IMR-90 (cell line): ENCODE measurements around the gene MYPOP. TPM values are rescaled to one million over a fixed set of nuclear protein-coding genes. Genes with fewer than 3 reads are reported as not detected.

Experiments used
- ATAC-seq: fragments of 200-7000 bp; cut with Tn5 transposase; 2 replicates; pipeline ENCODE4 v1.9.1; 2020; ENCODE audit warnings: low read depth, mild to moderate bottlenecking, moderate library complexity
- BruUV-seq: library from RNA; stranded (reverse); fragments of 400-500 nt; replicated peaks from 2 replicates; lab custom pipeline; 2021; lab: Mats Ljungman, UMichigan
- CTCF ChIA-PET: fragments of 300-600 bp; formaldehyde crosslinking; extraction: SDS; loops from one replicate; lab custom pipeline; 2021; ENCODE audit warnings: antibody characterized with exemption; lab: Yijun Ruan, JAX
- POLR2A ChIA-PET: fragments of 300-600 bp; sonication (Branson Sonifier 250); formaldehyde crosslinking; loops from one replicate; lab custom pipeline; 2022; ENCODE audit warnings: antibody characterized with exemption; ENCODE audit not compliant: unreplicated experiment; lab: Charles Lee
- DNase-seq: peaks from one replicate; pipeline ENCODE4 v3.0.0; 2013
- H2AFZ ChIP-seq: replicated peaks from 2 replicates; pipeline ENCODE3; 2013; ENCODE audit warnings: low read length, mild to moderate bottlenecking; ENCODE audit not compliant: poor library complexity
- H2AK5ac ChIP-seq: 2 replicates; pipeline ENCODE4 v1.6.1; 2013; ENCODE audit warnings: low read depth, low read length, inconsistent platforms
- H2AK9ac ChIP-seq: replicated peaks from 2 replicates; pipeline ENCODE3; 2013; ENCODE audit warnings: mild to moderate bottlenecking, low read depth, low read length, moderate library complexity; ENCODE audit not compliant: poor library complexity
- H2BK120ac ChIP-seq: 2 replicates; pipeline ENCODE4 v1.6.1; 2013; ENCODE audit warnings: low read depth, low read length, inconsistent platforms
- H2BK15ac ChIP-seq: 3 replicates; pipeline ENCODE4 v1.6.1; 2013; ENCODE audit warnings: low read depth, low read length, inconsistent platforms
- H2BK20ac ChIP-seq: 2 replicates; pipeline ENCODE4 v1.6.1; 2013; ENCODE audit warnings: low read depth, mild to moderate bottlenecking, inconsistent platforms, low read length, moderate library complexity
- H2BK5ac ChIP-seq: 2 replicates; pipeline ENCODE4 v1.6.1; 2013; ENCODE audit warnings: mild to moderate bottlenecking, low read depth, low read length, inconsistent platforms; ENCODE audit not compliant: poor library complexity, severe bottlenecking
- H3K14ac ChIP-seq: replicated peaks from 2 replicates; pipeline ENCODE4 v1.6.1; 2013; ENCODE audit warnings: low read depth, low read length, inconsistent platforms
- H3K18ac ChIP-seq: 2 replicates; pipeline ENCODE4 v1.6.1; 2013; ENCODE audit warnings: low read depth, low read length, control low read depth
- H3K23ac ChIP-seq: 2 replicates; pipeline ENCODE4 v1.6.1; 2013; ENCODE audit warnings: low read depth, low read length, inconsistent platforms
- H3K27ac ChIP-seq: 2 replicates; pipeline ENCODE4 v1.5.1; 2013; ENCODE audit warnings: mild to moderate bottlenecking, control low read depth, low read length; ENCODE audit not compliant: insufficient read depth
- H3K27me3 ChIP-seq: 2 replicates; pipeline ENCODE4 v1.6.1; 2013; ENCODE audit warnings: low read length; ENCODE audit not compliant: control insufficient read depth, insufficient read depth
- H3K36me3 ChIP-seq: 2 replicates; pipeline ENCODE4 v1.6.1; 2013; ENCODE audit warnings: low read length, mixed read lengths; ENCODE audit not compliant: control insufficient read depth, insufficient read depth
- H3K4ac ChIP-seq: 2 replicates; pipeline ENCODE4 v1.6.1; 2013; ENCODE audit warnings: low read depth, low read length, inconsistent platforms
- H3K4me1 ChIP-seq: 2 replicates; pipeline ENCODE4 v1.6.1; 2013; ENCODE audit warnings: low read length, mixed read lengths; ENCODE audit not compliant: control insufficient read depth, insufficient read depth
- H3K4me2 ChIP-seq: 2 replicates; pipeline ENCODE4 v1.6.1; 2013; ENCODE audit warnings: low read depth, mild to moderate bottlenecking, control low read depth, low read length, moderate library complexity
- H3K4me3 ChIP-seq: 2 replicates; pipeline ENCODE4 v1.5.1; 2013; ENCODE audit warnings: low read depth, mild to moderate bottlenecking, control low read depth, low read length, moderate library complexity; ENCODE audit not compliant: insufficient read depth
- H3K56ac ChIP-seq: 2 replicates; pipeline ENCODE4 v1.6.1; 2013; ENCODE audit warnings: low read length, inconsistent platforms; ENCODE audit not compliant: insufficient read depth; ENCODE audit errors: extremely low read depth
- H3K79me1 ChIP-seq, 2 experiments: 2 replicates each; pipeline ENCODE4 v1.6.1; 2013; ENCODE audit warnings: low read length in 2 of 2, inconsistent platforms in 1 of 2, low read depth in 1 of 2
- H3K9ac ChIP-seq: 2 replicates; pipeline ENCODE4 v1.6.1; 2013; ENCODE audit warnings: low read depth, low read length, control low read depth
- H3K9me1 ChIP-seq: 2 replicates; pipeline ENCODE4 v1.6.1; 2013; ENCODE audit warnings: low read length, inconsistent platforms; ENCODE audit not compliant: insufficient read depth
- H3K9me3 ChIP-seq: 2 replicates; pipeline ENCODE4 v1.6.1; 2013; ENCODE audit warnings: low read length; ENCODE audit not compliant: control insufficient read depth, insufficient read depth
- H4K20me1 ChIP-seq: 2 replicates; pipeline ENCODE4 v1.6.1; 2013; ENCODE audit warnings: low read length, inconsistent platforms; ENCODE audit not compliant: insufficient read depth
- H4K5ac ChIP-seq: 2 replicates; pipeline ENCODE4 v1.6.1; 2013; ENCODE audit warnings: mild to moderate bottlenecking, low read depth, low read length, control low read depth
- H4K8ac ChIP-seq, 2 experiments: 2 replicates each; pipeline ENCODE4 v1.6.1; 2013; ENCODE audit warnings: low read depth in 2 of 2, low read length in 2 of 2, control low read depth in 1 of 2, inconsistent platforms in 1 of 2
- H4K91ac ChIP-seq: 2 replicates; pipeline ENCODE4 v1.6.1; 2013; ENCODE audit warnings: low read depth, low read length, inconsistent platforms; ENCODE audit not compliant: insufficient read depth
- CEBPB ChIP-seq: IDR thresholded peaks from 2 replicates; pipeline ENCODE4 v1.6.1; 2012; ENCODE audit warnings: low read depth, low read length, improper control_type of control experiment
- CHD1 ChIP-seq: IDR thresholded peaks from 2 replicates; pipeline ENCODE4 v1.6.1; 2012; ENCODE audit warnings: low read depth, low read length, improper control_type of control experiment
- ELK1 ChIP-seq: fragments of 150-350 bp; IDR thresholded peaks from 2 replicates; pipeline ENCODE4 v1.6.1; 2016; ENCODE audit warnings: low read depth, mild to moderate bottlenecking, low read length, moderate library complexity, borderline replicate concordance
- MAZ ChIP-seq: IDR thresholded peaks from 2 replicates; pipeline ENCODE4 v1.6.1; 2012; ENCODE audit warnings: low read depth, mild to moderate bottlenecking, low read length, improper control_type of control experiment, moderate library complexity, borderline replicate concordance
- SMC3 ChIP-seq: fragments of 150-350 bp; IDR thresholded peaks from 2 replicates; pipeline ENCODE4 v1.6.1; 2016; ENCODE audit warnings: low read depth, mild to moderate bottlenecking, antibody characterized with exemption, low read length, moderate library complexity
- WGBS, 2 experiments: methylation state at CpG; one replicate each; pipeline versions ENCODE4 v1.1.5 to v1.1.7; 2013; ENCODE audit warnings: missing lambda C conversion rate in 2 of 2; ENCODE audit not compliant: insufficient read length in 1 of 2; ENCODE audit errors: extremely low coverage in 2 of 2; 5-methylcytosine and 5-hydroxymethylcytosine counted together
- dilution Hi-C: fragments of 300-500 bp; cut with HindIII; formaldehyde crosslinking; loops from one replicate; pipeline ENCODE4 v1.14.3; 2018; ENCODE audit warnings: low sequenced_read_pairs; ENCODE audit not compliant: unreplicated experiment
- in situ Hi-C: fragments of 300-500 bp; cut with MboI; formaldehyde crosslinking; loops from 3 replicates; pipeline ENCODE4 v1.14.3; 2019; ENCODE audit warnings: low sequenced_read_pairs, inconsistent platforms, mixed read lengths
- intact Hi-C: fragments of 100-400 bp; cut with micrococcal nuclease; formaldehyde crosslinking; loops from 2 replicates; pipeline ENCODE4 v1.10.0; 2022
- polyA plus RNA-seq, 3 experiments: library from polyadenylated mRNA; depleted of rRNA; stranded (reverse); fragments of >200 nt; gene quantifications; 2 replicates each; pipeline ENCODE4 v1.2.3, GENCODE V29; 2012; ENCODE audit warnings: low replicate concordance in 1 of 3
- total RNA-seq: library from RNA; depleted of rRNA; stranded (reverse); fragments of >200 nt; gene quantifications from 2 replicates; pipeline ENCODE4 v1.2.3, GENCODE V29; 2012
- TF ChIP-seq, protein P1 (sequence below): conservative IDR thresholded peaks from 2 replicates; pipeline ENCODE4 v1.5.1; 2012; ENCODE audit warnings: mild to moderate bottlenecking, low read depth, low read length, improper control_type of control experiment

The MYPOP gene
- total and polyA plus RNA-seq, 2 of the 4 experiments (the other 2 are of a cell fraction), result 0.36 to 2.8 TPM

- POLR2A ChIA-PET, result no interaction called here
Measured at GRCh38 chr19:45864629-45865082, 37.8 kb downstream of the MYPOP start.

More at GRCh38 chr19:45864629-45865082, 37.8 kb downstream of the MYPOP start:
- H3K18ac ChIP-seq, result no peak overlapping the region
- no peak overlapping the region for H2BK20ac ChIP-seq
- no peak for TF ChIP-seq MAZ
- TF ChIP-seq CHD1, result no peak
- TF ChIP-seq SMC3, result no peak
- TF ChIP-seq CEBPB, result no peak
- TF ChIP-seq, protein P1, sequence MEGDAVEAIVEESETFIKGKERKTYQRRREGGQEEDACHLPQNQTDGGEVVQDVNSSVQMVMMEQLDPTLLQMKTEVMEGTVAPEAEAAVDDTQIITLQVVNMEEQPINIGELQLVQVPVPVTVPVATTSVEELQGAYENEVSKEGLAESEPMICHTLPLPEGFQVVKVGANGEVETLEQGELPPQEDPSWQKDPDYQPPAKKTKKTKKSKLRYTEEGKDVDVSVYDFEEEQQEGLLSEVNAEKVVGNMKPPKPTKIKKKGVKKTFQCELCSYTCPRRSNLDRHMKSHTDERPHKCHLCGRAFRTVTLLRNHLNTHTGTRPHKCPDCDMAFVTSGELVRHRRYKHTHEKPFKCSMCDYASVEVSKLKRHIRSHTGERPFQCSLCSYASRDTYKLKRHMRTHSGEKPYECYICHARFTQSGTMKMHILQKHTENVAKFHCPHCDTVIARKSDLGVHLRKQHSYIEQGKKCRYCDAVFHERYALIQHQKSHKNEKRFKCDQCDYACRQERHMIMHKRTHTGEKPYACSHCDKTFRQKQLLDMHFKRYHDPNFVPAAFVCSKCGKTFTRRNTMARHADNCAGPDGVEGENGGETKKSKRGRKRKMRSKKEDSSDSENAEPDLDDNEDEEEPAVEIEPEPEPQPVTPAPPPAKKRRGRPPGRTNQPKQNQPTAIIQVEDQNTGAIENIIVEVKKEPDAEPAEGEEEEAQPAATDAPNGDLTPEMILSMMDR, result no peak
- TF ChIP-seq ELK1, result no peak
- peaks cover 40% of the 10 kb centered on the region for H3K27me3 ChIP-seq
- H3K4me1 ChIP-seq, result no peaks in the 10 kb centered on the region
- no peak overlapping the region for H3K27ac ChIP-seq
- no peak overlapping the region for H3K23ac ChIP-seq
- H3K4me3 ChIP-seq, result no peak overlapping the region
- ATAC-seq (no peak), DNase-seq (no peak)
- H3K14ac ChIP-seq, result no peak overlapping the region
- H4K91ac ChIP-seq, result no peak overlapping the region
- in situ Hi-C loops (no loop called here), intact Hi-C loops (no loop called here), dilution Hi-C loops (no loop called here)
- H3K4ac ChIP-seq, result no peak overlapping the region
- H2AK5ac ChIP-seq, result no peak overlapping the region
- H2AK9ac ChIP-seq, result no peak overlapping the region
- BruUV-seq, result no TSS peak
- peaks cover 12% of the 10 kb centered on the region for H4K20me1 ChIP-seq
- no peaks in the 10 kb centered on the region for H3K9me1 ChIP-seq
- no peak overlapping the region for H4K8ac ChIP-seq
- no peak overlapping the region for H2BK120ac ChIP-seq
- H3K79me1 ChIP-seq, result peaks cover 9 to 18% of the 10 kb centered on the region in 2 experiments; a peak in 3 of 4 replicates
- peak overlapping the region; percentile 43; the same call in 1 of the 2 replicates for H3K4me2 ChIP-seq
- H3K9me3 ChIP-seq, result peaks cover 2% of the 10 kb centered on the region; the same call in 1 of the 2 replicates
- 3% methylated on average over 4 of the region's 12 CpGs; no CpG with 5 or more reads in 1 of the 2 experiments for WGBS, 2 experiments
- no peak overlapping the region for H4K5ac ChIP-seq
- H2BK5ac ChIP-seq, result no peak overlapping the region
- peaks cover 3% of the 10 kb centered on the region; the same call in 1 of the 2 replicates for H3K36me3 ChIP-seq
- H3K9ac ChIP-seq, result no peak overlapping the region
- no peak overlapping the region for H2BK15ac ChIP-seq
- CTCF ChIA-PET, result interaction anchor here (0.7 kb wide), 1 partner anchor 20 kb away, joined by 3 read pairs; no protein-coding TSS in a partner anchor
- H3K56ac ChIP-seq, result no peak overlapping the region
- peak overlapping the region; percentile 78 for H2AFZ ChIP-seq
